T-helper 1 cell (primary cell): ENCODE data around the gene ERN1.
A peak's percentile ranks its signal among the peaks of the same experiment; 100 is the strongest.

ENCODE experiments used
- DNase-seq, 5 donors: peaks; one replicate each; pipeline ENCODE4 v3.0.0-alpha.2; 2012 to 2020

ERN1 gene

GRCh38 chr17:64157669-64158180 is 27.8 kb upstream of the ERN1 start:
- no peak for DNase-seq

GRCh38 chr17:64156670-64157069 is 26.7 kb upstream of the ERN1 start:
- DNase-seq = no peak

GRCh38 chr17:64155751-64156544 is 26.0 kb upstream of the ERN1 start:
- no peak for DNase-seq

GRCh38 chr17:64155129-64155528 is 25.2 kb upstream of the ERN1 start:
- no peak for DNase-seq

- DNase-seq = no peak
These were observed 24.8 kb upstream of the ERN1 start for GRCh38 chr17:64154717-64155116.

- DNase-seq = no peak
These were observed 24.4 kb upstream of the ERN1 start for GRCh38 chr17:64154313-64154695.

GRCh38 chr17:64153565-64154312 is 23.8 kb upstream of the ERN1 start:
- no peak for DNase-seq

- DNase-seq = no peak
These were observed 22.6 kb upstream of the ERN1 start for GRCh38 chr17:64152428-64153125.

GRCh38 chr17:64151016-64151368 is 21.0 kb upstream of the ERN1 start:
- DNase-seq = no peak

- no peak for DNase-seq
These were observed 20.5 kb upstream of the ERN1 start for GRCh38 chr17:64150237-64151015.

- DNase-seq = no peak
These were observed 19.3 kb upstream of the ERN1 start for GRCh38 chr17:64149196-64149595.

GRCh38 chr17:64148699-64149098 is 18.8 kb upstream of the ERN1 start:
- no peak for DNase-seq

- no peak for DNase-seq
These were observed 18.2 kb upstream of the ERN1 start for GRCh38 chr17:64148017-64148631.

GRCh38 chr17:64147110-64148016 is 17.4 kb upstream of the ERN1 start:
- no peak for DNase-seq

- DNase-seq = peak; percentile 18 to 54 (median 43)
These were observed 16.6 kb upstream of the ERN1 start for GRCh38 chr17:64146418-64147109.

GRCh38 chr17:64145751-64146417 is 15.9 kb upstream of the ERN1 start:
- DNase-seq = peak; percentile 89 to 98 (median 94)

- no peak for DNase-seq
These were observed 15.4 kb upstream of the ERN1 start for GRCh38 chr17:64145375-64145750.

- no peak for DNase-seq
These were observed 9.6 kb upstream of the ERN1 start for GRCh38 chr17:64139542-64139941.

- DNase-seq = no peak
These were observed 8.5 kb upstream of the ERN1 start for GRCh38 chr17:64138441-64138840.

GRCh38 chr17:64135000-64135399 is 5.1 kb upstream of the ERN1 start:
- no peak for DNase-seq
